RWPE2 (cell line): ENCODE results near the gene MACF1.

Experiments used
- ATAC-seq: fragments of 200-7000 bp; cut with Tn5 transposase; 3 replicates; pipeline ENCODE4 v1.9.1; 2021; ENCODE audit warnings: low read depth
- DNase-seq: peaks from one replicate; pipeline ENCODE4 v3.0.0-alpha.2; 2020; ENCODE audit warnings: low spot score
- H3K27ac ChIP-seq: fragments of 450-650 bp; 2 replicates; pipeline ENCODE4 v1.5.1; 2017; ENCODE audit warnings: mild to moderate bottlenecking; ENCODE audit not compliant: poor library complexity, severe bottlenecking
- H3K27me3 ChIP-seq: fragments of 250-450 bp; sonication (Bioruptor Pico); 2 replicates; pipeline ENCODE4 v1.5.1; 2021; ENCODE audit warnings: mild to moderate bottlenecking, moderate library complexity; ENCODE audit not compliant: insufficient read depth, poor library complexity, severe bottlenecking
- H3K36me3 ChIP-seq: fragments of 250-450 bp; sonication (Bioruptor Pico); 2 replicates; pipeline ENCODE4 v1.5.1; 2020; ENCODE audit warnings: low read depth, mild to moderate bottlenecking, moderate library complexity
- H3K4me1 ChIP-seq: fragments of 250-450 bp; sonication (Bioruptor Pico); 2 replicates; pipeline ENCODE4 v1.5.1; 2021; ENCODE audit warnings: mild to moderate bottlenecking, moderate library complexity; ENCODE audit not compliant: insufficient read depth, poor library complexity, severe bottlenecking
- H3K4me3 ChIP-seq: fragments of 250-450 bp; sonication (Bioruptor Pico); 2 replicates; pipeline ENCODE4 v1.5.1; 2021; ENCODE audit warnings: mild to moderate bottlenecking, moderate library complexity; ENCODE audit not compliant: severe bottlenecking
- H3K9me3 ChIP-seq: fragments of 250-450 bp; sonication (Bioruptor Pico); 2 replicates; pipeline ENCODE4 v1.5.1; 2021; ENCODE audit warnings: mild to moderate bottlenecking, moderate library complexity; ENCODE audit not compliant: severe bottlenecking
- CTCF ChIP-seq: fragments of 450-650 bp; IDR thresholded peaks from one replicate; pipeline ENCODE4 v1.5.1; 2017; ENCODE audit warnings: mild to moderate bottlenecking, moderate library complexity; ENCODE audit not compliant: poor library complexity, severe bottlenecking

MACF1 gene

DNA sequence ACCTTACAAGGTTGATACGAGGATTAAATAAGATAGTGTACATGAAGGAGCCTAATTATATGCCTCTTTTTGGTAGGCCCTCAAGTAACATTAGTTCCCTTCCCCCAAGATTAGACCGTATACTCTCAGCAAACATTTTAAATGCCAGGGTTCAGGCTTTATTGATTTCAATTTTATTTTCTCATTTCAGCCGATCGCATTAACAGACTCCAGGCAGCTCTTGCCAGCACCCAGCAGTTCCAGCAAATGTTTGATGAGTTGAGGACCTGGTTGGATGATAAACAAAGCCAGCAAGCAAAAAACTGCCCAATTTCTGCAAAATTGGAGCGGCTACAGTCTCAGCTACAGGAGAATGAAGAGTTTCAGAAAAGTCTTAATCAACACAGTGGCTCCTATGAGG lies 182.5 kb downstream of the MACF1 start:
- no peak for TF ChIP-seq CTCF
- Histone ChIP-seq H3K4me3 (no peak overlapping the region), H3K4me1 (peaks cover 17% of the 10 kb centered on the region), H3K36me3 (peaks cover 74% of the 10 kb centered on the region), H3K9me3 (no peaks in the 10 kb centered on the region), H3K27ac (peak overlapping the region; percentile 60), H3K27me3 (no peaks in the 10 kb centered on the region)
- DNase-seq (no peak), ATAC-seq (no peak; the same call in 2 of the 3 replicates)

- DNase-seq, result peak; percentile 56
- H3K36me3 ChIP-seq, result peaks cover 69% of the 10 kb centered on the region
- no peaks in the 10 kb centered on the region for H3K27me3 ChIP-seq
- H3K4me3 ChIP-seq, result no peak overlapping the region
- peak; percentile 88 for ATAC-seq
- no peaks in the 10 kb centered on the region for H3K9me3 ChIP-seq
- peak overlapping the region; percentile 60 for H3K27ac ChIP-seq
- TF ChIP-seq CTCF, result peak; percentile 53
- peaks cover 22% of the 10 kb centered on the region for H3K4me1 ChIP-seq
Measured at GRCh38 chr1:39387452-39387851, 183.0 kb downstream of the MACF1 start.

- Histone ChIP-seq H3K9me3 (no peaks in the 10 kb centered on the region), H3K27me3 (no peaks in the 10 kb centered on the region), H3K4me3 (no peak overlapping the region), H3K27ac (peak overlapping the region; percentile 91), H3K36me3 (peaks cover 29% of the 10 kb centered on the region), H3K4me1 (peaks cover 60% of the 10 kb centered on the region)
- ATAC-seq, result peak; percentile 68
- TF ChIP-seq CTCF, result no peak
- no peak for DNase-seq
Measured at GRCh38 chr1:39391691-39392679, 187.5 kb downstream of the MACF1 start.

DNA sequence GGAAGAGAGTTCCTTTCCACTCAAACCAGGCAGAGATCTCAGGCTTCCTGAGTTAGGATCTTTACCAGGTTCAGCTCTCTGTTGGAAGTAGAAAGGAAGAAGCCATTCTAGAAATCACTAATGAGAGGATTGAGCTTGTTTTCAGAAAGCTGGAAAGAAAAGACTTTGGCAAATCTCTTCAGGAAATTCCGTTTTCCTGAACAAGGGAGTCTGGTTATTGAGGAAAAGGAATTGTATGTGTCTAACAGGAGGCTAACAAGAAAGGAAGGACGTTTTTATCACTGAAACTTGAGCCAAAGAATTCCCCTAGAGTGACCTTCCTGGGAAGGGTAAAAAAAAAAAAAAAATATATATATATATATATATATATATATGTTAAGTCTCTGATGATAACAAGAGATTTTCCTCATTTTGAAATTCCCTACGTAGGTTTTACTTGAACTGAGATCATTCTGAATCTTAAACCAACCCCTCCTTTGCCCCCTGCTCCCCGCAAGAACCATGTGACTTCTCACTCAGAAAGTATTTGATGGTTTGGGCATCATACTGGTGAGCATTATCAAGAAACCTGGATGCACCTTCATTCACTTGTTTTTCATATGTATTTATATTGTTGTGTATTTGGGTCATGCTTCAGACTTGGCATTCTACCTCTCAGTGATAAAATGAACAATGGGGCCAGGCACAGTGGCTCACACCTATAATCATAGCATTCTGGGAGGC lies 188.5 kb downstream of the MACF1 start:
- Histone ChIP-seq H3K27me3 (no peaks in the 10 kb centered on the region), H3K4me3 (no peak overlapping the region), H3K27ac (peak overlapping the region; percentile 91), H3K36me3 (peaks cover 19% of the 10 kb centered on the region), H3K4me1 (peaks cover 63% of the 10 kb centered on the region), H3K9me3 (no peaks in the 10 kb centered on the region)
- ATAC-seq (no peak), DNase-seq (no peak)
- no peak for TF ChIP-seq CTCF
